Measurements from ENCODE around the gene STARD7.

GRCh38 chr2:96186562-96186961 is 22.1 kb downstream of the STARD7 start:
- TF ChIP-seq CTCF (conservative IDR thresholded peaks at IDR 0.05) (no peak), ZFX (IDR thresholded peaks at IDR 0.05) (no peak)

Data from C4-2B (cell line).